ENCODE results near the gene NPFF.

The NPFF gene

GRCh38 chr12:53538209-53538689 is 31.0 kb upstream of the NPFF start:
- DNase-seq (ENCODE audit: extremely low read depth, low read depth): peak; percentile 41
- TF ChIP-seq CTCF (IDR thresholded peaks at IDR 0.05; ENCODE audit: low read depth, low read length): no peak

DNA sequence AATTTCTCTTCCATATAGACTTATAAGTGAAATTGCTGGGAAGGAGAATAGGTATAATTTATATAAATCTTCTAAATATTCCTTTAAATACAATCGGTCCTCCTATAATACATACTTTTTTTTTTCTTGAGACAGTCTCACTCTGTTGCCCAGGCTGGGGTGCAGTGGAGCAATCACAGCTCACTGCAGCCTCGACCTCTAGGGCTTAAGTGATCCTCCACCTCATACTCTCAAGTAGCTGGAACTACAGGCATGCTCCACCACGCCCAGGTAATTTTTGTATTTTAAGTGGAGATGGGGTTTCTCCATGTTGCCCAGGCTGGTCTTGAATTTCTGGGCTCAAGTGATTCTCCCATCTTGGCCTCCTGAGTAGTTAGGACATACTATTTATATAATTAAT is 29.7 kb upstream of the NPFF start:
- TF ChIP-seq CTCF (IDR thresholded peaks at IDR 0.05; ENCODE audit: low read depth, low read length): no peak
- DNase-seq (ENCODE audit: extremely low read depth, low read depth): no peak

GRCh38 chr12:53533471-53533870 is 26.2 kb upstream of the NPFF start:
- no peak for TF ChIP-seq CTCF (IDR thresholded peaks at IDR 0.05; ENCODE audit: low read depth, low read length)
- DNase-seq (ENCODE audit: extremely low read depth, low read depth): no peak

DNA sequence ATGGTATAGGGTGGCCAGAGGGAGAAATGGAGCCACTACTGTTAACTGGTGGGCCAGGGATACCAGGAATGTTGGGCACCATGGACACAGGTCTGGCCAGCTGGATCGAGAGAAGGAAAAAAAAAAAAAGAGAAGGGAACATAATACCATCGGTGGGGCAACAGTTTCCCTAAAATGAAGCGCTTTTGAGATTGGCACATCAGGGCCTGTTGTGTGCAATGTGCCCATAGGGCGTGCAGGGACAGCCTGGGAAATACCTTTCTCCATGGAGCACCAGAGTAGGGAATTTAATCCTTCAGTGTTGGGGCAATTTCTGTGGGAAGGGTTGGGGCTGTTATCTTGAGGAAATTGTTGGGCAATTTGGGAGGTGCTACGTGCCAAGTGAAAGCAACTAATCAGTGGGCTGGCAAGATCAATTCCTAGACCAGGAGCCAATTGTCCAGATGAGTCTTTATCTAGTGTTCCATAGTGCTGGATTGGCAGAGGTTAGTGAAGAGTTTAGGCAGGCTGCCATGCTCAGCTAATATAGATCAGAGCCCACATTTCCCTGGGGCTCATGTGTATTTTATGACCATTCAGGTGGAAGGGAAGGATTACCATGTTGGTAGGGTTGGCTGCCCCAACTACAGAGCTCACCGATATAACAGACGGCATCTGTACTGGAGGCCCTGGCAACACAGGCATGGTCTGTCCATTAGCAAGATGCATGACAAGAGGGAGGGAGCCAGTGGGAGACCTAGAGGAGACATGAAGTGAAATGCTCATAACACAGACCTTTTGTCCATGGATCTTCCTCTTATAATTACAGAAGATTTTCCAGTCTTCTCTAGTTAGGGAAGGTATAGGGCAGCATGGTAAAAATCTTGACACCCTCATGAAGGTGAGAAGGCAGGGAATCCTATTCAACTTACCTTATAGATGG is 25.5 kb upstream of the NPFF start:
- TF ChIP-seq CTCF (IDR thresholded peaks at IDR 0.05; ENCODE audit: low read depth, low read length): no peak
- DNase-seq (ENCODE audit: extremely low read depth, low read depth): no peak

GRCh38 chr12:53532021-53532420 is 24.7 kb upstream of the NPFF start:
- TF ChIP-seq CTCF (IDR thresholded peaks at IDR 0.05; ENCODE audit: low read depth, low read length): no peak
- DNase-seq (ENCODE audit: extremely low read depth, low read depth): no peak

DNA sequence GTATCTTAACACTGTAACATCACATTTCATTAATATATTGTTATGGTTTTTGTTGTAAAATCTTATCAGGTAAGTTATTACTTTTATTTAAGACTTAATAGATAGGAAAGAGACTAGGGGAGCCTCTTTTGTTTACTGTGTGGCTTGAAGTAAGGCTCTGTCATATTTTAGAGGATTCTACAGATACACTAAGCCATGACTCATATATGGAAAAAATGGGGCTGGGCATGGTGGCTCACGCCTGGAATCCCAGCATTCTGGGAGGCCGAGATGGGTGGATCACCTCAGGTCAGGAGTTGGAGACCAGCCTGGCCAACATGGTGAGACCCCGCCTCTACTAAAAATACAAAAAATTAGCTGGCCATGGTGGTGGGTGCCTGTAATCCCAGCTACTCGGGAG is 23.6 kb upstream of the NPFF start:
- DNase-seq (ENCODE audit: extremely low read depth, low read depth): no peak
- TF ChIP-seq CTCF (IDR thresholded peaks at IDR 0.05; ENCODE audit: low read depth, low read length): no peak

DNA sequence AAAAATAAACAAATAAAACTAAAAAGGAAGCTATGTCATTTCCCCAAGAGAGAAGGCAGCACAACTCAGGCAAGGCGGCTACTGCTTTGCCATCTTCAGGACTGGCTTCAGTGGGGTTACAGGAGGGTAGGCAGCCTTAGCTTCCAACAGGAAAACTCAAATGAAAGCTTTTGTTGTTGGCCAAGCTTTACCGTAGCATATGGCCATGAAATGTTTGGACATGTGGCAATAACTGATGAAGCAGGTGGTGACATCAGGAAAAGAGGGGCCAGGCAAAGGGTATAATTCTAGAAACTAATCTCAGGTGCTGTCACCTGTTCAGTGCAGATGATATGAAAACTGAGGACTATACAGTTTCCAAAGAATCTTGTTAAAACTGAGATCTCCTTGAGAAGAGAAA is 22.8 kb upstream of the NPFF start:
- no peak for DNase-seq (ENCODE audit: extremely low read depth, low read depth)
- no peak for TF ChIP-seq CTCF (IDR thresholded peaks at IDR 0.05; ENCODE audit: low read depth, low read length)

Measured in AG09319 (cell line).